PFSK-1 (cell line): Measurements from ENCODE around the gene CD55.

ENCODE experiments used
- FOXP2 ChIP-seq: optimal IDR thresholded peaks from 2 replicates; pipeline ENCODE3; 2011; ENCODE audit warnings: borderline replicate concordance, control low read depth, inconsistent platforms; ENCODE audit not compliant: insufficient read depth; ENCODE audit errors: extremely low read length, extremely low read depth
- POLR2AphosphoS5 ChIP-seq: IDR thresholded peaks from 2 replicates; pipeline ENCODE4 v1.6.1; 2012; ENCODE audit warnings: low read depth, mild to moderate bottlenecking, control low read depth, low read length, moderate library complexity
- SIN3A ChIP-seq: IDR thresholded peaks from 2 replicates; pipeline ENCODE4 v1.6.1; 2012; ENCODE audit warnings: mild to moderate bottlenecking, low read length, moderate library complexity, borderline replicate concordance; ENCODE audit not compliant: insufficient read depth
- TAF1 ChIP-seq: IDR thresholded peaks from 2 replicates; pipeline ENCODE4 v1.6.1; 2012; ENCODE audit warnings: low read length, control low read depth, borderline replicate concordance; ENCODE audit not compliant: insufficient read depth
- TF ChIP-seq, protein P1 (sequence below), 2 experiments: IDR thresholded peaks; 2 replicates each; pipeline versions ENCODE4 v1.6.1 to v1.8.0; 2011 to 2012; ENCODE audit warnings: low read depth in 2 of 2, low read length in 2 of 2, control low read depth in 1 of 2, inconsistent platforms in 1 of 2, mild to moderate bottlenecking in 1 of 2, moderate library complexity in 1 of 2; ENCODE audit not compliant: insufficient read depth in 1 of 2

CD55 gene

DNA sequence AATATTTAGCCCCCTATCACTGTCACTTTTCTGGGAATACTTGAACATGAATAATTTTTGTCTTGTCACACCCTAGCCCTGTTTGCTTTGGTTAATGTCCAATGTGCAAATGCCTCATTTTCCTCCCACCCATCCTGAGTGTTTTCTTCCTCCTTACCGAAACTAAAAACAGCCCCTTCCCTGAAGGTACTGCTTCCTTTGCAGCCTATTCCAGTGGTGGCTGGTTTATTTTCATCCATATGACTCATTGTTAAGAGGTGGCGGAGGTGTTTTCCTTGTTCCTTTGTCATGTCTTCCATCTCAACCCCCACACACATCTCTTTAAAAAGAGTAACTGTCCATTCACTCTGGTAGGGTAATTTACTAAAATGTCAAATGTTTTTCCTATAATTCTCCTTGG, 40.4 kb downstream of the CD55 start:
- TF ChIP-seq, protein P1, sequence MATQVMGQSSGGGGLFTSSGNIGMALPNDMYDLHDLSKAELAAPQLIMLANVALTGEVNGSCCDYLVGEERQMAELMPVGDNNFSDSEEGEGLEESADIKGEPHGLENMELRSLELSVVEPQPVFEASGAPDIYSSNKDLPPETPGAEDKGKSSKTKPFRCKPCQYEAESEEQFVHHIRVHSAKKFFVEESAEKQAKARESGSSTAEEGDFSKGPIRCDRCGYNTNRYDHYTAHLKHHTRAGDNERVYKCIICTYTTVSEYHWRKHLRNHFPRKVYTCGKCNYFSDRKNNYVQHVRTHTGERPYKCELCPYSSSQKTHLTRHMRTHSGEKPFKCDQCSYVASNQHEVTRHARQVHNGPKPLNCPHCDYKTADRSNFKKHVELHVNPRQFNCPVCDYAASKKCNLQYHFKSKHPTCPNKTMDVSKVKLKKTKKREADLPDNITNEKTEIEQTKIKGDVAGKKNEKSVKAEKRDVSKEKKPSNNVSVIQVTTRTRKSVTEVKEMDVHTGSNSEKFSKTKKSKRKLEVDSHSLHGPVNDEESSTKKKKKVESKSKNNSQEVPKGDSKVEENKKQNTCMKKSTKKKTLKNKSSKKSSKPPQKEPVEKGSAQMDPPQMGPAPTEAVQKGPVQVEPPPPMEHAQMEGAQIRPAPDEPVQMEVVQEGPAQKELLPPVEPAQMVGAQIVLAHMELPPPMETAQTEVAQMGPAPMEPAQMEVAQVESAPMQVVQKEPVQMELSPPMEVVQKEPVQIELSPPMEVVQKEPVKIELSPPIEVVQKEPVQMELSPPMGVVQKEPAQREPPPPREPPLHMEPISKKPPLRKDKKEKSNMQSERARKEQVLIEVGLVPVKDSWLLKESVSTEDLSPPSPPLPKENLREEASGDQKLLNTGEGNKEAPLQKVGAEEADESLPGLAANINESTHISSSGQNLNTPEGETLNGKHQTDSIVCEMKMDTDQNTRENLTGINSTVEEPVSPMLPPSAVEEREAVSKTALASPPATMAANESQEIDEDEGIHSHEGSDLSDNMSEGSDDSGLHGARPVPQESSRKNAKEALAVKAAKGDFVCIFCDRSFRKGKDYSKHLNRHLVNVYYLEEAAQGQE (IDR thresholded peaks at IDR 0.05; ENCODE audit: insufficient read depth in 1 of 2, low read depth in 2 of 2, low read length in 2 of 2) = peak in 1 of 2 experiments; percentile 45; a peak in 1 of 4 replicates
- TF ChIP-seq FOXP2 = no peak

DNA sequence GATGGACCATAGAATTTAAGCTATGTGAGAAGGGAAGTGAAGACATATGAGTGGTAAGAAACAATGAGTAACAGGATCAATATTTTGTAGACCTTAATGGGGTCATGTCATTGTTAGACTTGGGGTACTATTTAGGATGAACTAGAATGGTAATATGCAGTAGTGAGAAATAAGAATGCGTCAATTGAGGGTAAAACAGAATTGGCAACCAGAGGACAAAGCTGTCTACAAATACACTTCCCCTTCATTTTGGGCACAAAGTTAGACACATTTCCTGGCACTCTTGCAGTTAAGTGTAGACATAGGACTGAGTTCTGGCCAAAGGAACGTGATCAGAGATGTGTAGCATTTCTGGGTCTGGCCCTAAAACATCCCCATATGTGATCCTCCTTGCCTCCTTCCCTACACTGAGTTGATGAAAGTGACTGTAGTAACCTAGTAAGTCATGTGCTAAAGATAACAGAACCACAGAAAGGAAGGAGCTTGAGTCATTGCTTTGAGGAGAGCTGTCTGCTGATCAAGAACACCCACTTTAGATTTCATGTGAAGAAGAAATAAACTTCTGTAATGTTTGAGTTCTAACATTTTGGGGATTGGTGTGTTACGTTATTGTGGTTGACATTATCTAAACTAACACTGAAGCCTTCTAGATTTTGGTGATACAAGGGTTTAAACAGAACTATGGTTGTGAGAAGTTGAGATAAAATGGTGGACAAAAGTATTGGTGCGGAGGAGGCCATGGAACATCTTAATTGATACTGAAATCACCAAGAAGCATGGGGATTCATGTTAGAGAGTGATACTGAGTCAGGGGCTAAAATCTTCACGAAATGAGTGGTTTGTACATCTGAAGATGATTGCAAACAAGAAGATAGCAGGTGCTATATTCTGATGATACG, 41.7 kb downstream of the CD55 start:
- TF ChIP-seq TAF1 (no peak), FOXP2 (no peak), POLR2AphosphoS5 (no peak), SIN3A (no peak)
- TF ChIP-seq, protein P1 (IDR thresholded peaks at IDR 0.05; ENCODE audit: insufficient read depth in 1 of 2, low read depth in 2 of 2, low read length in 2 of 2) = no peak

DNA sequence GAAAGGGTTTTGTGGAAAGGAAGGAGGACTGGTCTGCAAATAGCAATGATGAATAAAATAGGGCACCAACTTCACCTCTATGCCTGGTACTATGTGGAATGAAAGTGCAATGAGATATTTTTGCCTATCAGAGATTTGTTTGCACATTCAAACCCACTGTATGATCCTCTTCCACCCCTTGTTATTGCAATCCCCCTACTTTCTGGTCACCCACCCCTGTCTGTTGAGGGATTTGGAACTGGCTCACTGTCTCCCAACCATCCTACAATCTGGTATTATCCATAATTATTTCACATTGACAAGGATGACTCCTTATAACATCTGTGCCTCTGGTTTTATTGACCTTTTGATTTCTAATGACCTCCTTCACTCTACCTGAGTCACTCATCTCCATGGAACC, 42.4 kb downstream of the CD55 start:
- no peak for TF ChIP-seq FOXP2
- TF ChIP-seq SIN3A = no peak
- TF ChIP-seq, protein P1 (IDR thresholded peaks at IDR 0.05; ENCODE audit: insufficient read depth in 1 of 2, low read depth in 2 of 2, low read length in 2 of 2) = no peak
- no peak for TF ChIP-seq TAF1
- no peak for TF ChIP-seq POLR2AphosphoS5

DNA sequence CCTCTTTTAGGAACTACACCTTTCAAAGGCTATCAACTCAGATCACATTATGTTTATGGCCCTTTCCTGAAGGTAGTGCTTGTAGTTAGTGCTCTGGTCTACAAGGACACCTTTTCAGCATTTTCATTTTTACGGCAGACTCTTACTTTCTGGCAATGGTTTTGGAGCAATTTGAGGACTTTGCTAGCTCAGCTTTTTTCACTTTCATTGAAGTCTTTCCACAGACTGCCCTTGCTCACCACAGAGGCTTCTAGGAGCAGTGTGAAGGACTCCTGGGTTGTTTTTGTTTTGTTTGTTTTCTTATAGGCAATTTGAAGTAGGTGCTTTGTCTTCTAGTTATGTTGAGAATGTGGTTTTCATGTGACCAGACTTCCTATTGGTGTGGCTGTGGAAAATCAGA, 43.1 kb downstream of the CD55 start:
- TF ChIP-seq SIN3A (no peak), POLR2AphosphoS5 (no peak), TAF1 (no peak), FOXP2 (no peak)
- TF ChIP-seq, protein P1 (IDR thresholded peaks at IDR 0.05; ENCODE audit: insufficient read depth in 1 of 2, low read depth in 2 of 2, low read length in 2 of 2) = no peak

GRCh38 chr1:207365063-207365462, 43.6 kb downstream of the CD55 start:
- TF ChIP-seq TAF1 = no peak
- TF ChIP-seq SIN3A = no peak
- no peak for TF ChIP-seq POLR2AphosphoS5
- TF ChIP-seq, protein P1 (IDR thresholded peaks at IDR 0.05; ENCODE audit: insufficient read depth in 1 of 2, low read depth in 2 of 2, low read length in 2 of 2) = no peak
